HepG2 (cell line): ENCODE data around the gene ICAM2. TPM values are rescaled to one million over a fixed set of nuclear protein-coding genes. Genes with fewer than 3 reads are reported as not detected.

Experiments
- AHDC1 ChIP-seq: sonication (generic); formaldehyde crosslinking; IDR thresholded peaks from 2 replicates; pipeline ENCODE4 v1.5.1; 2020; ENCODE audit warnings: mild to moderate bottlenecking, missing genetic modification reagents, borderline replicate concordance
- FOXK1 ChIP-seq: sonication (generic); formaldehyde crosslinking; IDR thresholded peaks from 2 replicates; pipeline ENCODE4 v1.4.0; 2020; ENCODE audit warnings: low read depth, missing genetic modification reagents, borderline replicate concordance
- HNRNPL ChIP-seq: fragments of 200-400 bp; formaldehyde crosslinking; IDR thresholded peaks from 2 replicates; pipeline ENCODE4 v1.6.1; 2017; ENCODE audit warnings: mild to moderate bottlenecking, low read depth, low read length
- KDM2A ChIP-seq: sonication (generic); formaldehyde crosslinking; IDR thresholded peaks from 2 replicates; pipeline ENCODE4 v1.4.0; 2020; ENCODE audit warnings: low read depth, missing genetic modification reagents, borderline replicate concordance
- PHF21A ChIP-seq: sonication (generic); formaldehyde crosslinking; IDR thresholded peaks from 2 replicates; pipeline ENCODE4 v1.5.0; 2020; ENCODE audit warnings: mild to moderate bottlenecking, missing genetic modification reagents
- PRDM15 ChIP-seq: sonication (generic); formaldehyde crosslinking; IDR thresholded peaks from 2 replicates; pipeline ENCODE4 v1.4.0; 2020; ENCODE audit warnings: missing genetic modification reagents
- RFX1 ChIP-seq: fragments of 450-650 bp; IDR thresholded peaks from 2 replicates; pipeline ENCODE4 v1.6.1; 2017
- RFX5 ChIP-seq: IDR thresholded peaks from 2 replicates; pipeline ENCODE4 v1.6.1; 2011; ENCODE audit warnings: low read depth, low read length, improper control_type of control experiment
- SMAD9 ChIP-seq: sonication (generic); formaldehyde crosslinking; IDR thresholded peaks from 2 replicates; pipeline ENCODE4 v1.5.1; 2020; ENCODE audit warnings: mild to moderate bottlenecking, missing genetic modification reagents
- ZNF224 ChIP-seq: sonication (generic); formaldehyde crosslinking; IDR thresholded peaks from 2 replicates; pipeline ENCODE4 v1.5.0; 2020; ENCODE audit warnings: mild to moderate bottlenecking, missing genetic modification reagents
- ZNF280D ChIP-seq: sonication (generic); formaldehyde crosslinking; IDR thresholded peaks from 2 replicates; pipeline ENCODE4 v1.5.1; 2020; ENCODE audit warnings: mild to moderate bottlenecking, missing genetic modification reagents
- ZNF850 ChIP-seq: sonication (generic); formaldehyde crosslinking; conservative IDR thresholded peaks from 2 replicates; pipeline ENCODE4 v1.9.0; 2021; ENCODE audit warnings: mild to moderate bottlenecking, missing genetic modification reagents
- polyA plus RNA-seq, 8 experiments: library from polyadenylated mRNA; depleted of rRNA in 3 of 8; stranded (reverse) in 7 of 8; unstranded in 1 of 8; fragments of >200 nt; fragmentation: Illumina TruSeq in 4 of 8; extraction: Trizol in 4 of 8; gene quantifications; 2 replicates each; pipeline versions ENCODE4 v1.2.1 to v1.2.3, GENCODE V29; 2011 to 2016; ENCODE audit warnings: low read depth in 4 of 8, missing spikeins in 1 of 8, mixed read lengths in 1 of 8; ENCODE audit not compliant: insufficient read depth in 1 of 8
- total RNA-seq, 5 experiments: library from RNA; depleted of rRNA; stranded (reverse); fragments of >200 nt; fragmentation: Illumina TruSeq; extraction: Trizol; gene quantifications; 2 replicates each; pipeline ENCODE4 v1.2.3, GENCODE V29; 2016; ENCODE audit warnings: low read depth in 1 of 5
- TF ChIP-seq, protein P1 (sequence below): sonication (generic); formaldehyde crosslinking; IDR thresholded peaks from 2 replicates; pipeline ENCODE4 v1.5.0; 2020; ENCODE audit warnings: missing genetic modification reagents
- TF ChIP-seq, protein P2 (sequence below): sonication (generic); formaldehyde crosslinking; IDR thresholded peaks from 2 replicates; pipeline ENCODE4 v1.9.0; 2021; ENCODE audit warnings: missing genetic modification reagents, mild to moderate bottlenecking, borderline replicate concordance

ICAM2 gene
- total and polyA plus RNA-seq, 2 of the 13 experiments (the other 11 are each of a cell fraction or from before 2014, with no cell fraction given), result 10.9 to 20.8 TPM

- TF ChIP-seq, protein P1, sequence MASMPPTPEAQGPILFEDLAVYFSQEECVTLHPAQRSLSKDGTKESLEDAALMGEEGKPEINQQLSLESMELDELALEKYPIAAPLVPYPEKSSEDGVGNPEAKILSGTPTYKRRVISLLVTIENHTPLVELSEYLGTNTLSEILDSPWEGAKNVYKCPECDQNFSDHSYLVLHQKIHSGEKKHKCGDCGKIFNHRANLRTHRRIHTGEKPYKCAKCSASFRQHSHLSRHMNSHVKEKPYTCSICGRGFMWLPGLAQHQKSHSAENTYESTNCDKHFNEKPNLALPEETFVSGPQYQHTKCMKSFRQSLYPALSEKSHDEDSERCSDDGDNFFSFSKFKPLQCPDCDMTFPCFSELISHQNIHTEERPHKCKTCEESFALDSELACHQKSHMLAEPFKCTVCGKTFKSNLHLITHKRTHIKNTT (CRISPR knock-in tag), result no peak
- no peak for TF ChIP-seq SMAD9
- no peak for TF ChIP-seq RFX5
- no peak for TF ChIP-seq PRDM15
- TF ChIP-seq PHF21A (CRISPR knock-in tag), result no peak
- TF ChIP-seq ZNF850, result no peak
- TF ChIP-seq, protein P2, sequence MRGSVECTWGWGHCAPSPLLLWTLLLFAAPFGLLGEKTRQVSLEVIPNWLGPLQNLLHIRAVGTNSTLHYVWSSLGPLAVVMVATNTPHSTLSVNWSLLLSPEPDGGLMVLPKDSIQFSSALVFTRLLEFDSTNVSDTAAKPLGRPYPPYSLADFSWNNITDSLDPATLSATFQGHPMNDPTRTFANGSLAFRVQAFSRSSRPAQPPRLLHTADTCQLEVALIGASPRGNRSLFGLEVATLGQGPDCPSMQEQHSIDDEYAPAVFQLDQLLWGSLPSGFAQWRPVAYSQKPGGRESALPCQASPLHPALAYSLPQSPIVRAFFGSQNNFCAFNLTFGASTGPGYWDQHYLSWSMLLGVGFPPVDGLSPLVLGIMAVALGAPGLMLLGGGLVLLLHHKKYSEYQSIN (CRISPR knock-in tag), result no peak
- peak; percentile 94 for TF ChIP-seq RFX1
- TF ChIP-seq ZNF280D (CRISPR knock-in tag), result no peak
- TF ChIP-seq FOXK1 (CRISPR knock-in tag), result peak; percentile 39; the same call in 1 of the 2 replicates
- no peak for TF ChIP-seq ZNF224 (CRISPR knock-in tag)
- no peak for TF ChIP-seq AHDC1 (CRISPR knock-in tag)
- no peak for TF ChIP-seq HNRNPL
- TF ChIP-seq KDM2A (CRISPR knock-in tag), result peak; percentile 37; the same call in 1 of the 2 replicates
Observed at GRCh38 chr17:63998050-63998720, 22.2 kb downstream of the ICAM2 start, which contains the start of gene PRR29 (continued).
